Adipocyte (in vitro differentiated cells): Measurements from ENCODE around the gene BCL7B.
A peak's percentile ranks its signal among the peaks of the same experiment; 100 is the strongest.
"Not testable (repeated sequence)": the region's sequence is repeated elsewhere in the genome, so short reads cannot be mapped to it uniquely, and the experiment has no call there.

Experiments
- DNase-seq: peaks from one replicate; pipeline ENCODE4 v3.0.0-alpha.2; 2015; ENCODE audit warnings: low read depth
- H3K27me3 ChIP-seq: replicated peaks from 2 replicates; pipeline ENCODE4 v1.7.0; 2013; ENCODE audit warnings: mild to moderate bottlenecking, low read length, moderate library complexity; ENCODE audit not compliant: control insufficient read depth, insufficient read depth
- H3K36me3 ChIP-seq: 2 replicates; pipeline ENCODE4 v1.7.0; 2013; ENCODE audit warnings: low read length, mild to moderate bottlenecking, moderate library complexity; ENCODE audit not compliant: control insufficient read depth, insufficient read depth, severe bottlenecking
- H3K4me1 ChIP-seq: 2 replicates; pipeline ENCODE4 v1.7.0; 2013; ENCODE audit warnings: mild to moderate bottlenecking, low read length, moderate library complexity; ENCODE audit not compliant: control insufficient read depth, insufficient read depth
- H3K4me3 ChIP-seq: 2 replicates; pipeline ENCODE4 v1.7.0; 2013; ENCODE audit warnings: mild to moderate bottlenecking, low read length, moderate library complexity
- H3K9ac ChIP-seq: 2 replicates; pipeline ENCODE4 v1.7.0; 2013; ENCODE audit warnings: mild to moderate bottlenecking, low read length, moderate library complexity
- H3K9me3 ChIP-seq: 2 replicates; pipeline ENCODE4 v1.7.0; 2013; ENCODE audit warnings: mild to moderate bottlenecking, low read length, moderate library complexity; ENCODE audit not compliant: control insufficient read depth

Gene BCL7B

DNA sequence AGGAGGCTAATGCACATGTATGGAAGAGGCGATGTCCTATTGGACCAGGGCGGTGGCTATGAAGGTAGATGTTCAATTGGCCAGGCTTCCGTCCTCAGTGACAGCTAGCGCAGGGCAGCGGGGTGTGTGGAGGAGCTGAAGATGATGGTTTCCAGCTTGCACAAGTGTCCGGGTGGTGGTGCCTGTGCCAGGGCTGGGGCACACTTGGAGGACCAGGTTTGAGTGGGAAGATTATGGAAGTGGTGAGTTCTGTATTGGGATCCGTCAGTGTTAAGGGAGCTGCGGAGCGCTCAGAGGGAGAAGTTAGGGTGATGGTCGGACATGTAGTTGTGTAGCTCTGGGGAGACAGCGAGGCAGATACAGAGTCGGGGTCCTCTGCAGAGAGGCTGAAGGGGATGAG lies 29.4 kb upstream of the BCL7B start:
- no peak for DNase-seq
- Histone ChIP-seq H3K9ac (no peak overlapping the region), H3K36me3 (no peaks in the 10 kb centered on the region), H3K4me3 (no peak overlapping the region), H3K4me1 (peaks cover 16% of the 10 kb centered on the region), H3K27me3 (no peaks in the 10 kb centered on the region), H3K9me3 (no peaks in the 10 kb centered on the region)

DNA sequence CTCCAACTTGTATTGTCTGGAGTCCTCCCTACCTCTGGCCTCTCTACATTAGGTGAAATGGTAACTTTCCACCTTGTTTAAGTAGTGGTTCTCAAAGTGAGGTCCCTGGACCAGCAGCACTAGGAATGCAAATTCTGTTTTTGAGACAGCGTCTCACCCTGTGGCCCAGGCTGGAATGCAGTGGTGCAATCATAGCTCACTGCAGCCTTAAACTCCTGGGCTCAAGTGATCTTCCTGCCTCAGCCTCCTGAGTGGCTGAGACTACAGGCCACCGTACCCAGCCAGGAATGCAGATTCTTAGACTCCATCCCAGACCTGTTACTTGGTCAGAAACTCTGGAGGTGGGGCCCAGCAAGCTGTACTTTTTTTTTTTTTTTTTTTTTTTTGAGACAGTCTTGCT lies 27.7 kb upstream of the BCL7B start:
- no peak overlapping the region for H3K9ac ChIP-seq
- peak; percentile 53 for DNase-seq
- no peaks in the 10 kb centered on the region for H3K9me3 ChIP-seq
- no peaks in the 10 kb centered on the region for H3K27me3 ChIP-seq
- peaks cover 16% of the 10 kb centered on the region for H3K4me1 ChIP-seq
- H3K36me3 ChIP-seq, result no peaks in the 10 kb centered on the region
- no peak overlapping the region for H3K4me3 ChIP-seq

DNA sequence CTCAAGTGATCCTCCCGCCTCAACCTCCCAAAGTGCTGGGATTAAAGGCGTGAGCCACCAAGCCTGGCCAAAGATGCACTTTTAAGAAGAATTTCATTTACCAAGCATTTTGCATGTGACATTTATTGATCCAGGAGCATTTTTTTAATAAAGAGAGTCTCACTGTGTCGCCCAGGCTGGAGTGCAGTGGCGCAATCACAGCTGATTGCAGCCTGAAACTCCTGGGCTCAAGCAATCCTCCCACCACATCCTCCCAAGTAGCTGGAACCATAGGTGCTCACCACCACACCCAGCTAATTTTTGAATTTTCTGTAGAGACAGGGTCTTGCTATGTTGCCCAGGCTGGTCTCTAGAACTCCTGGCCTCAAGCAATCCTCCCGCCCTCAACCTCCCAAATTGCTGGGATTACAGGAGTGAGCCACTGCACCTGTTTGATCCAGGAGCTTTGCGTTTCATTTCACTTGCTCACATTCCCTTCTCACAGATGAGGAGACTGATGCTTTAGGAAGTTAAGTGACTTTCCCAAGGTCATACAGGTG lies 25.2 kb upstream of the BCL7B start:
- Histone ChIP-seq H3K36me3 (no peaks in the 10 kb centered on the region), H3K27me3 (no peaks in the 10 kb centered on the region), H3K4me3 (no peak overlapping the region), H3K9me3 (no peaks in the 10 kb centered on the region), H3K9ac (no peak overlapping the region), H3K4me1 (peaks cover 17% of the 10 kb centered on the region)
- DNase-seq, result no peak

DNA sequence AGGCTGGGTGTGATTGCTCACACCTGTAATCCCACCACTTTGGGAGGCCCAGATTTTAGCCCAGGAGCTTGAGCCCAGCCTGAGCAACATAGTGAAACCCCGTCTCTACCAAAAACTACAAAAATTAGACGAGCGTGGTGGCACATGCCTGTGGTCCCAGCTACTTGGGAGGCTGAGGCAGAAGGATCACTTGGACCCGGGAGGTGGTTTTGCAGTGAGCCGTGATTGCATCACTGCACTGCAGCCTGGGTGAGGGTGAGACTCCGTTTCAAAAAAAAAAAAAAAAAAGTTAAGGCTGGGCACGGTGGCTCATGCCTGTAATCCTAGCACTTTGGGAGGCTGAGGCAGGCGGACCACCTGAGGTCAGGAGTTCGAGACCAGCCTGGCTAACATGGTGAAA lies 23.5 kb upstream of the BCL7B start:
- H3K9ac ChIP-seq, H3K9me3 ChIP-seq, H3K4me3 ChIP-seq, H3K36me3 ChIP-seq, DNase-seq, H3K27me3 ChIP-seq: not testable (repeated sequence)
- H3K4me1 ChIP-seq, result peaks cover 27% of the 10 kb centered on the region

DNA sequence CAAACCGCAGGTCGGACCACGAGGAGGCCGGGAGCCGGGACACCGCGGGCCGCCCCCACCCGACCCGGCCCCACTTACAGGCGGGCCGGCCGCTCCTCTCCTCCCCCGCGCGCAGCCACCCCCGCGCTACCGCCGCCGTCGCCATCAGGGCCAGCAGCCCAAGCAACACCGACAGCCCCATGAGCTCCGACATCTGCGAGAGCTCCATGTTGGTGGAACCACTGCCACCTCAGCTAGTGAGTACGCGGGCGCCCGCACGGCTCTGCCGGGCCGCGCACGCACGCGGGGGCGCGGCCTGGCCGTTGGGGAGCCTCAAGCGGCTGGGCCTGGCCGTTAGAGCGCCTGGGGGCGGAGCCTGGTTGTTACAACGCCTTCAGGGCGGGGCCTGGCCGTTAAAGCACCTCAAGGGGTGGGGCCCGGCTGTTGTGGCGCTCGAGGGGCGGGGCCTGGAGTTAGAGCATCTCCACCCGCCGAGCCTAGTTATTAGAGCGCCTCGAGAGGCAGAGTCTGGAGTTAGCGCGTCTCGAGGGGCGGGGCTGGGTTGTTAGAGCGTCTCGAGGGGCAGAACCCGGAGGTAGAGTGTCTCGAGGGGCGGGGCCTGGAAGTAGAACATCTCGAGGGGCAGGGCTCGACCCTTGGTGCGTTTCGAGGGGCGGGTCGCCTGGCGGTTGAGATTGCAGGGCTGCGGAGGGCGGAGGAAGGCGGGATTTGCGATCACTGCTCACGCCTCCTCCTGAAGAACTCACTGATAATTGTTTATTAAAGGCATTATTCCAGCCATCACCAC lies 21.0 kb upstream of the BCL7B start, which contains the start of gene TBL2:
Gene TBL2 (minus strand): TSS at position 238 of the 787 bp plus-strand sequence. CDS start 30 bp downstream, at position 208.
- Histone ChIP-seq H3K27me3 (no peaks in the 10 kb centered on the region), H3K4me3 (peak within 1 kb of the TSS; percentile 88), H3K9me3 (no peaks in the 10 kb centered on the region), H3K4me1 (peaks cover 22% of the 10 kb centered on the region), H3K36me3 (peaks cover 19% of the 10 kb centered on the region), H3K9ac (peak within 1 kb of the TSS; percentile 93)
- peak; percentile 100 for DNase-seq

DNA sequence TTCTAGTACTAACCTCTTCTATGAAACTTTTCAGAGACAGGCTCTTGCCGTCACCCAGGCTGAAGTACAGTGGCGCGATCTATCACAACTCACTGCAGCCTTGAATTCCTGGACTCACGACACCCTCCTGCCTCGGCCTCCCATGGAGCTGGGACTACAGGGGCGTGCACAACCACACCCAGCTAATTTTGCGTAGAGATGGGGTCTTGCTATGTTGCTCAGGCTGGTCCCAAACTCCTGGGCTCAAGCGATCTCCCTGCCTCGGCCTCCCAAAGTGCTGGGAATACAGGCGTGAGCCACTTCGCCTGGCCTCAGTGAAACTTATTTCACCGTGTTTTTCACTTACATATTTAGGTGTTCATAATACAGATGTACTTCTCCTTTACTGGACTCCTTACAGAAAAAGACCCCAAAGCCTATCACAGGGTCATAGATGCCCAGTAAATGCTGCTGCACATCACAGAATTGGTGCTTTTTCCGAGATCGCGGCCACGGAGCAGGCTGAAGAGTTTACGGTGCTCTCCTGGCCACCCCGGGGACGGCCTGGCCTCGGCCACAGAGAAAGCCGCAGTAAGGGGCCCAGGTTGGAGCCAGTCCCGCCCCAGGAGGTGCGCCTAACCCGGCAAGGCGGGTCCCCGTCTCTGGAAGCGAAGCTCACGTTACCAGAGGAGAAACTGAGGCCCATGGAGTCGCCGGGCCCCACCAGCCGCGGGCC lies 20.3 kb upstream of the BCL7B start:
- peak; percentile 37 for DNase-seq
- peak overlapping the region; percentile 88 for H3K4me3 ChIP-seq
- no peaks in the 10 kb centered on the region for H3K9me3 ChIP-seq
- H3K9ac ChIP-seq, result peak overlapping the region; percentile 93
- H3K27me3 ChIP-seq, result no peaks in the 10 kb centered on the region
- peaks cover 22% of the 10 kb centered on the region for H3K4me1 ChIP-seq
- H3K36me3 ChIP-seq, result peaks cover 26% of the 10 kb centered on the region

DNA sequence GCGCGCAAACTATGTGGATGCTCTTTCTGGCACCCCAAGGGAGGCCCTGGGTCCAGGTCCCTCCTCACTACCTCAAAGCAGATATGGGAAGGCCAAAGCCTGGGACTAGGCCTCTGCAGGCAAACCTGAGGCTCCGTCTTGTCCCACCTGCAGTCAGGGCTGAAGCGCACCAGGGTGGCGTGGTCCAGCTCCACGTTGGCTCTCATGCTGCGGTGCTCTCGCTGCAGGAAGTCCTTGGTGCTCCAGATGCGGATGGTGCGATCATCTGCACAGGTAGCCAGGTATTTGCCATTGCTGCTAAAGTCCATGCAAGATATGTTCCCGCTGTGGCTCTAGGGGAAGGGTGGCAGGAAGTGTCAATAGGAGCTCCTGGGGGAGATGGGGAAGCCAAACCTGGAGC lies 16.3 kb upstream of the BCL7B start:
- H3K9me3 ChIP-seq, result no peaks in the 10 kb centered on the region
- peaks cover 66% of the 10 kb centered on the region for H3K36me3 ChIP-seq
- H3K4me1 ChIP-seq, result peaks cover 18% of the 10 kb centered on the region
- H3K4me3 ChIP-seq, result no peak overlapping the region
- no peak for DNase-seq
- H3K27me3 ChIP-seq, result no peaks in the 10 kb centered on the region
- no peak overlapping the region for H3K9ac ChIP-seq

DNA sequence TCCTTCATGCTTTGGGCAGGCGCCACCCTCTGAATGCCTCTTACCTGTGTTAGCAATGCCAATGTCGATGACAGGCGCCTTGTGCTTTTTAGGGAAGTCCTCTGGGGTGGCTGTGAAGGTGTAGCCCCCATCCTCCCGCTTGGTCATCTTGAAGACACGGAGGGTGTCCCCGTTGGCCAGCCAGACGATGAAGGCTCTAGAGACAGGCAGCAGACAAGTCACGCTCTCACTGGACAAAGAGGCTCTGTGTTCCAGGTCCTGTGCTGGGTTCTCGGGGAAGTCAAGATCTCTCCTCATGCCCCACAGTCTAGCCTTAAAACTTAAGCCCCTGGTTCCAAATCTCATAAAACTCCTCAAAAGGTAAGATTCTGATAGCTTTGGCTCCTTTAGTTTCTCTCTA lies 15.8 kb upstream of the BCL7B start:
- Histone ChIP-seq H3K36me3 (peaks cover 67% of the 10 kb centered on the region), H3K4me3 (no peak overlapping the region), H3K9me3 (no peaks in the 10 kb centered on the region), H3K4me1 (peaks cover 18% of the 10 kb centered on the region), H3K27me3 (no peaks in the 10 kb centered on the region), H3K9ac (no peak overlapping the region)
- DNase-seq, result no peak

DNA sequence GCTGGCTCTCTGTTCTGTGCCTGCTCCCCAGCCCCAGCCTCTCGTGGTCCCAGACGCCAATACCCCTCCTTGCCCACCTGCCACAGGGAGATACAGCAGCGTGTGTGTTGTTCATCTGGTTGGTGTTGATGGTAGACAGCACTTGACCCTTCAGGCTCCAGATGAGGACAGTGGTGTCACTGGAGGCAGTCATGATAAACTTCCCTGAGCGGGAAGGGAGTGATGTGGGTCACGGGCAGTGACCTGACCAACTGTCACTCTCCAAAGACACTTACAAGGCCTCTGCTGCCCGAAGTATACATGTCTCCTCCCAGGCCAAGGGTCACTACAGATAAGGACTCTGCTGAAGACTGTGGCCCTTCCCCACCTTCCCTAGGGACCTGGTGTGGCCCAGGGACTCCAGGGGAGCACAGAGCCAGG lies 15.3 kb upstream of the BCL7B start:
- Histone ChIP-seq H3K36me3 (peaks cover 67% of the 10 kb centered on the region), H3K4me3 (no peak overlapping the region), H3K9me3 (no peaks in the 10 kb centered on the region), H3K4me1 (peaks cover 18% of the 10 kb centered on the region), H3K27me3 (no peaks in the 10 kb centered on the region), H3K9ac (no peak overlapping the region)
- DNase-seq, result no peak

DNA sequence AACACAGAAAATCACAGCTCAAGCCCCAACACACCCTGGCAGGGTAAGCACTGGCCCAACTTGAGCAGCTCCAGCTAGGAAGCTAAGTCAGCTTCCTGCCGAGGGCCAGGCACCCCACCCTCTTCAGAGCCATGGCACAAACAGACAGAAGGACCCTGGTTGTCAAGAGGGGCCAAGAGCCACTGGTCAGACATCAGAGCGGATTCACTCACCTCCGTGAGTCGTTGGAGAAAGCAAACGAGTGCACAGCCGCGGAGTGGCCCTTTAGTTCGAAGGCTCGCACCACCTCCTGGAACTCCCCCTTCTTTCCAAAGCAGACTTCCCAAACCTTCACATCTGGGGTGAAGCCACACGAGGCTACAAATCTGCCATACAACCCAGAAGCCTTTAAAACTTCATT lies 13.5 kb upstream of the BCL7B start:
- no peak overlapping the region for H3K9ac ChIP-seq
- no peak overlapping the region for H3K4me3 ChIP-seq
- peaks cover 67% of the 10 kb centered on the region for H3K36me3 ChIP-seq
- no peaks in the 10 kb centered on the region for H3K27me3 ChIP-seq
- no peaks in the 10 kb centered on the region for H3K9me3 ChIP-seq
- no peak for DNase-seq
- no peaks in the 10 kb centered on the region for H3K4me1 ChIP-seq

DNA sequence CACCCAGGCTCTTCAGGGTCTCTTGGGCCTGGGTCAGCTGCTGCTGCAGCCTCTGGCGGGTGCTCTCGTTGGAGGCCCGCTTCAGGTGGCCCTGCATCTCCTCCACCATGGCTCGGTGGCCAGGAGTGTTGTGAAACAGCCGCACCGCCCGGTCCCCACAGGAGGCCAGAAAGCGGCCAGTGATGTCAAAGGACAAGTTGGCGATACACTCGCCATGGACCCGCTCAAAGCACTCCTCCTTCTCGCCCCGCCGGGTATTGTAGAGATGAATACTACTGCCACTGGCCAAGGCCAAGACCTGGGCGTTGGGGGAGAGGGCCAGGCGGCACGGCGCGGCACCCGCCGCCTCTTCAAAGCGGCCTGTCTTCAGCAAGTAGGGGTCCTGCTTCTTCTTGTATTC lies 13.0 kb upstream of the BCL7B start:
- Histone ChIP-seq H3K4me3 (no peak overlapping the region), H3K4me1 (peaks cover 4% of the 10 kb centered on the region), H3K27me3 (no peaks in the 10 kb centered on the region), H3K36me3 (peaks cover 64% of the 10 kb centered on the region), H3K9me3 (no peaks in the 10 kb centered on the region), H3K9ac (no peak overlapping the region)
- DNase-seq, result no peak
